Measurements from ENCODE around the gene CPS1. TPM values are rescaled to one million over a fixed set of nuclear protein-coding genes. Genes with fewer than 3 reads are reported as not detected.

CPS1 gene
- total and polyA plus RNA-seq, 2 of the 4 experiments (the other 2 are of a cell fraction), result 5.4 to 20.1 TPM

DNA sequence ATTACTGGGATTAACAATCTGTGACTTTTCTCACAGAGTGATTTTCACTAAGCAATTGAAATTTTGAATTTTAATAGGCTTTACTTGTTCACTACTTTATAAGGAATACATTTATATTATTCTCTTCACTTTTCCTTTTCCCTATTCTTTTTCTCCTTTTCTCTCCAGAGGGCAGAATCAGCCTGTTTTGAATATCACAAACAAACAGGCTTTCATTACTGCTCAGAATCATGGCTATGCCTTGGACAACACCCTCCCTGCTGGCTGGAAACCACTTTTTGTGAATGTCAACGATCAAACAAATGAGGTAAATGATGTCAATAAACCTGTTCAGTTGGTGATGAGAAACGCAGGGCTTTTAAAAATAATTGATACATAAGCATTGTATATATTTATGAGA is 35.3 kb downstream of the CPS1 start:
- ChIA-PET POLR2A (ENCODE audit: unreplicated experiment) (no interaction called here), CTCF (no interaction called here)
- H2BK120ac ChIP-seq (ENCODE audit: low read depth, low read length), result no peak overlapping the region
- no peak overlapping the region for H3K4me2 ChIP-seq (ENCODE audit: low read depth, low read length)
- no peak overlapping the region for H3K4me3 ChIP-seq (ENCODE audit: insufficient read depth, low read depth, low read length)
- no peak overlapping the region for H2AFZ ChIP-seq (replicated peaks; ENCODE audit: low read length, poor library complexity)
- intact Hi-C loops (cut with micrococcal nuclease), result no loop called here
- H3K27me3 ChIP-seq (ENCODE audit: control insufficient read depth, insufficient read depth, low read length), result no peaks in the 10 kb centered on the region
- no peak overlapping the region for H4K5ac ChIP-seq (ENCODE audit: low read depth, low read length)
- H3K9me3 ChIP-seq (ENCODE audit: control insufficient read depth, insufficient read depth, low read length), result no peaks in the 10 kb centered on the region
- no peaks in the 10 kb centered on the region for H3K79me1 ChIP-seq (ENCODE audit: low read depth in 1 of 2, low read length in 2 of 2)
- ATAC-seq (ENCODE audit: low read depth) (no peak), DNase-seq (no peak)
- no CpG with 5 or more reads among the region's 2 CpGs for WGBS, 2 experiments (ENCODE audit: extremely low coverage in 2 of 2, insufficient read length in 1 of 2)
- H3K23ac ChIP-seq (ENCODE audit: low read depth, low read length), result no peak overlapping the region
- no peak overlapping the region for H3K27ac ChIP-seq (ENCODE audit: insufficient read depth, low read length)
- no TSS peak for BruUV-seq (replicated peaks)
- H4K91ac ChIP-seq (ENCODE audit: insufficient read depth, low read depth, low read length), result no peak overlapping the region
- H2BK5ac ChIP-seq (ENCODE audit: low read depth, low read length, poor library complexity, severe bottlenecking), result no peak overlapping the region
- H3K9ac ChIP-seq (ENCODE audit: low read depth, low read length), result no peak overlapping the region
- no peak overlapping the region for H4K8ac ChIP-seq (ENCODE audit: low read depth in 2 of 2, low read length in 2 of 2)
- no peaks in the 10 kb centered on the region for H3K4me1 ChIP-seq (ENCODE audit: control insufficient read depth, insufficient read depth, low read length)
- H3K4ac ChIP-seq (ENCODE audit: low read depth, low read length), result no peak overlapping the region
- H4K20me1 ChIP-seq (ENCODE audit: insufficient read depth, low read length), result no peaks in the 10 kb centered on the region
- no peak overlapping the region for H2BK15ac ChIP-seq (ENCODE audit: low read depth, low read length)
- H3K56ac ChIP-seq (ENCODE audit: extremely low read depth, insufficient read depth, low read length), result no peak overlapping the region
- H2AK9ac ChIP-seq (replicated peaks; ENCODE audit: low read depth, low read length, poor library complexity), result no peak overlapping the region
- TF ChIP-seq MXI1 (IDR thresholded peaks at IDR 0.05; ENCODE audit: borderline replicate concordance, low read depth, low read length) (no peak), FOS (IDR thresholded peaks at IDR 0.05; ENCODE audit: low read depth, low read length) (no peak), RFX5 (IDR thresholded peaks at IDR 0.05; ENCODE audit: low read depth, low read length) (no peak), NFE2L2 (IDR thresholded peaks at IDR 0.05; ENCODE audit: low read depth, low read length) (no peak), CHD1 (IDR thresholded peaks at IDR 0.05; ENCODE audit: low read depth, low read length) (no peak), CEBPB (IDR thresholded peaks at IDR 0.05; ENCODE audit: low read depth, low read length) (no peak), MAZ (IDR thresholded peaks at IDR 0.05; ENCODE audit: borderline replicate concordance, low read depth, low read length) (no peak), USF2 (IDR thresholded peaks at IDR 0.05; ENCODE audit: low read depth, low read length) (no peak), BHLHE40 (IDR thresholded peaks at IDR 0.05; ENCODE audit: low read depth, low read length) (no peak), MAFK (IDR thresholded peaks at IDR 0.05; ENCODE audit: low read depth, low read length) (no peak), RCOR1 (IDR thresholded peaks at IDR 0.05; ENCODE audit: insufficient replicate concordance, low read length) (no peak)
- TF ChIP-seq, protein P1, sequence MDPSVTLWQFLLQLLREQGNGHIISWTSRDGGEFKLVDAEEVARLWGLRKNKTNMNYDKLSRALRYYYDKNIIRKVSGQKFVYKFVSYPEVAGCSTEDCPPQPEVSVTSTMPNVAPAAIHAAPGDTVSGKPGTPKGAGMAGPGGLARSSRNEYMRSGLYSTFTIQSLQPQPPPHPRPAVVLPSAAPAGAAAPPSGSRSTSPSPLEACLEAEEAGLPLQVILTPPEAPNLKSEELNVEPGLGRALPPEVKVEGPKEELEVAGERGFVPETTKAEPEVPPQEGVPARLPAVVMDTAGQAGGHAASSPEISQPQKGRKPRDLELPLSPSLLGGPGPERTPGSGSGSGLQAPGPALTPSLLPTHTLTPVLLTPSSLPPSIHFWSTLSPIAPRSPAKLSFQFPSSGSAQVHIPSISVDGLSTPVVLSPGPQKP (IDR thresholded peaks at IDR 0.05; ENCODE audit: borderline replicate concordance, low read depth, low read length), result no peak
- TF ChIP-seq, protein P2, sequence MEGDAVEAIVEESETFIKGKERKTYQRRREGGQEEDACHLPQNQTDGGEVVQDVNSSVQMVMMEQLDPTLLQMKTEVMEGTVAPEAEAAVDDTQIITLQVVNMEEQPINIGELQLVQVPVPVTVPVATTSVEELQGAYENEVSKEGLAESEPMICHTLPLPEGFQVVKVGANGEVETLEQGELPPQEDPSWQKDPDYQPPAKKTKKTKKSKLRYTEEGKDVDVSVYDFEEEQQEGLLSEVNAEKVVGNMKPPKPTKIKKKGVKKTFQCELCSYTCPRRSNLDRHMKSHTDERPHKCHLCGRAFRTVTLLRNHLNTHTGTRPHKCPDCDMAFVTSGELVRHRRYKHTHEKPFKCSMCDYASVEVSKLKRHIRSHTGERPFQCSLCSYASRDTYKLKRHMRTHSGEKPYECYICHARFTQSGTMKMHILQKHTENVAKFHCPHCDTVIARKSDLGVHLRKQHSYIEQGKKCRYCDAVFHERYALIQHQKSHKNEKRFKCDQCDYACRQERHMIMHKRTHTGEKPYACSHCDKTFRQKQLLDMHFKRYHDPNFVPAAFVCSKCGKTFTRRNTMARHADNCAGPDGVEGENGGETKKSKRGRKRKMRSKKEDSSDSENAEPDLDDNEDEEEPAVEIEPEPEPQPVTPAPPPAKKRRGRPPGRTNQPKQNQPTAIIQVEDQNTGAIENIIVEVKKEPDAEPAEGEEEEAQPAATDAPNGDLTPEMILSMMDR (conservative IDR thresholded peaks at IDR 0.05; ENCODE audit: low read depth, low read length), result no peak
- dilution Hi-C loops (cut with HindIII; ENCODE audit: low sequenced_read_pairs, unreplicated experiment), result no loop called here
- H2BK20ac ChIP-seq (ENCODE audit: low read depth, low read length), result no peak overlapping the region
- H3K18ac ChIP-seq (ENCODE audit: low read depth, low read length), result no peak overlapping the region
- H2AK5ac ChIP-seq (ENCODE audit: low read depth, low read length), result no peak overlapping the region
- H3K14ac ChIP-seq (replicated peaks; ENCODE audit: low read depth, low read length), result no peak overlapping the region
- H3K9me1 ChIP-seq (ENCODE audit: insufficient read depth, low read length), result no peaks in the 10 kb centered on the region
- H3K36me3 ChIP-seq (ENCODE audit: control insufficient read depth, insufficient read depth, low read length), result no peaks in the 10 kb centered on the region
- in situ Hi-C loops (cut with MboI; ENCODE audit: low sequenced_read_pairs), result no loop called here

All from IMR-90 (cell line).